Brain microvascular endothelial cell (primary cell): ENCODE data around the gene PAX4.

ENCODE experiments used
- DNase-seq: peaks from one replicate; pipeline ENCODE4 v3.0.0-alpha.2; 2020
- H3K27ac ChIP-seq: fragments of 250-450 bp; sonication (Bioruptor Pico); 2 replicates; pipeline ENCODE4 v1.5.1; 2020; ENCODE audit warnings: mild to moderate bottlenecking, moderate library complexity
- H3K27me3 ChIP-seq: fragments of 250-450 bp; sonication (Bioruptor Pico); replicated peaks from 2 replicates; pipeline ENCODE4 v1.5.1; 2020; ENCODE audit warnings: mild to moderate bottlenecking
- H3K36me3 ChIP-seq: fragments of 250-450 bp; sonication (Bioruptor Pico); replicated peaks from 2 replicates; pipeline ENCODE4 v1.5.1; 2020; ENCODE audit warnings: mild to moderate bottlenecking
- H3K4me3 ChIP-seq: 2 replicates; pipeline ENCODE4 v1.5.1; 2011; ENCODE audit warnings: low read depth, mild to moderate bottlenecking, control low read depth, low read length, moderate library complexity
- in situ Hi-C: cut with HindIII; loops from 2 replicates; pipeline ENCODE4 v1.10.0; 2017; ENCODE audit warnings: low sequenced_read_pairs, low pct_ligation_motif_present
- TF ChIP-seq, protein P1 (sequence below): IDR thresholded peaks from 2 replicates; pipeline ENCODE4 v1.5.1; 2011; ENCODE audit warnings: low read depth, mild to moderate bottlenecking, moderate library complexity, low read length, control low read depth, inconsistent platforms; ENCODE audit errors: missing control alignments

The PAX4 gene

DNA sequence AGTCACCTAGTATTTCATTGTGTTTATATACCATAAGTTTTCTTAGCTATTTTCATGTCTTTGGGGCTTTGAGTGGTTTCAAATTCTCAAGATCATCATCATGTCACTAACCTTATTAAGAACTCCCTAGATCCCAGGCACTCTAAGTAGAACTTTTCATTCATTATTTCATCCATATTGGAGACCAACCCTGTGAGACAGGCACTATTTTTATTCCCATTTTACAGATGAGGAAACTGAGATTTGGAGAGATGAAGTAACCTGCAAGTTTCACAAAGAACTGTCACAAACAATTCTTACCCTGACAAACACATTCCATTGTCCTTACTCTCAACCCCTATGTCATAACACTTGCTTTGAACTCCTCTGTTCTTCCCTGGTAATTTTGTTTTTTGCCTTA, 20.3 kb upstream of the PAX4 start:
- H3K27me3 ChIP-seq: no peaks in the 10 kb centered on the region
- H3K27ac ChIP-seq: no peak overlapping the region
- DNase-seq: no peak
- TF ChIP-seq, protein P1, sequence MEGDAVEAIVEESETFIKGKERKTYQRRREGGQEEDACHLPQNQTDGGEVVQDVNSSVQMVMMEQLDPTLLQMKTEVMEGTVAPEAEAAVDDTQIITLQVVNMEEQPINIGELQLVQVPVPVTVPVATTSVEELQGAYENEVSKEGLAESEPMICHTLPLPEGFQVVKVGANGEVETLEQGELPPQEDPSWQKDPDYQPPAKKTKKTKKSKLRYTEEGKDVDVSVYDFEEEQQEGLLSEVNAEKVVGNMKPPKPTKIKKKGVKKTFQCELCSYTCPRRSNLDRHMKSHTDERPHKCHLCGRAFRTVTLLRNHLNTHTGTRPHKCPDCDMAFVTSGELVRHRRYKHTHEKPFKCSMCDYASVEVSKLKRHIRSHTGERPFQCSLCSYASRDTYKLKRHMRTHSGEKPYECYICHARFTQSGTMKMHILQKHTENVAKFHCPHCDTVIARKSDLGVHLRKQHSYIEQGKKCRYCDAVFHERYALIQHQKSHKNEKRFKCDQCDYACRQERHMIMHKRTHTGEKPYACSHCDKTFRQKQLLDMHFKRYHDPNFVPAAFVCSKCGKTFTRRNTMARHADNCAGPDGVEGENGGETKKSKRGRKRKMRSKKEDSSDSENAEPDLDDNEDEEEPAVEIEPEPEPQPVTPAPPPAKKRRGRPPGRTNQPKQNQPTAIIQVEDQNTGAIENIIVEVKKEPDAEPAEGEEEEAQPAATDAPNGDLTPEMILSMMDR: no peak
- in situ Hi-C loops: no loop called here
- no peak overlapping the region for H3K4me3 ChIP-seq
- H3K36me3 ChIP-seq: no peaks in the 10 kb centered on the region

DNA sequence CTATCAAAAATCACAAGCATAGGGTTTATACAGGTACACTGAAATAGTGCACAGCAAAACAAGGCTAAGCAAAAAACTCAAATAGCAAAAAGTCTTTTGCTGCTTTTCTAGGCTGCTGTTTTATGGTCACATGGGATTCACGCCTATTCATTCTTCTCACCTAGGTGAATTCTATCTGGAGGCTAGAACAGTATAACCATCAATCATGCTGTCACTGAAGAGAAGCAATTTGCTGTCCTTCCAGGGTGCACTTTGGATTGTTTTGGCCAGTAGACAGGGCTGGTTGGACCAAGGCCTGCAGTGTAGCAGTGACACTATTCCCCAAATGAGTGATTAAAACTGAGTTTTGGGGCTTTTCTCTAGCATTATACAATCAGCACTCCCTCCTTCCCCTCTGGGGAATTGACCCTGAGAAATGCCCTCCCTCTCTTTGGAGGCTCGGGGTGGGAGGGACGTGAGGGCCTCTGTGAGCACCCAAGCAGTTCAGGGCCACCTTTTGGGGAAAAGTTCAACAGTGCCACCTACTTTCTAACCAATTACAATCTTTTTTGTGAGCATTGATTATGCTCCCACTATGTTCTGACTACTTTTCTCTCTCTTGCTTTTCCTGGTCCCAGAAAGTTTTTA, 17.8 kb upstream of the PAX4 start:
- Histone ChIP-seq H3K36me3 (no peaks in the 10 kb centered on the region), H3K4me3 (no peak overlapping the region), H3K27me3 (no peaks in the 10 kb centered on the region), H3K27ac (no peak overlapping the region)
- no peak for DNase-seq
- in situ Hi-C loops: no loop called here
- TF ChIP-seq, protein P1: no peak

DNA sequence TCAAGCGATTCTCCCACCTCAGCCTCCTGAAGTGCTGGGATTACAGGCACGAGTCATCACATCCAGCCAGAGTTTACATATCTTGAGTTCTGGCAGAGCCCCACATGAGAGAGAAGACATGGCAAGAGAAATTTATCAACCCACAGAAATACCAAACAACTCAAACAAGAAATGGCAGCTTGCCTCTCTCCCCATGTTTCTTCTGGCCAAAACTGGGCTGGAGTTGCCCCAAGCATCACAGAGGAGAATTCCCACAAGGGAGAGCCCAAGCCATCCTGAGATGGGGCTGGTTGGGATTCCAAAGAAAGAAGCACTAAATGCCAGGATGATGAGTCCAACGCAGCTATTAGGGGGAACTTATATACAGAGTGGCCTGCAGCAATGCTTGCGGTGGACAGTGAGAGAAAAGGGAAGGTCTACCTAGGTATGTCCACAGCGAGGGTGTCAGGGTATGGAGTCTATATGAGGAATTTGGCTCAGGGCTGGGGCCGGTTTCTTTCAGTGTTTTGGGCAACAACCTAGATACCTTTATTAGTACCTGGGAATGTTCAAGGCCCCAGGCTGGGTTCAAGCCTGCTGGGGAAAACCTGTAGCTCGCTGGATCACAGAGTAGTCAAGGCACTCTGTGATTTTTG, 14.5 kb upstream of the PAX4 start:
- H3K27me3 ChIP-seq: no peaks in the 10 kb centered on the region
- H3K27ac ChIP-seq: no peak overlapping the region
- no peaks in the 10 kb centered on the region for H3K36me3 ChIP-seq
- peak; percentile 29 for DNase-seq
- no peak overlapping the region for H3K4me3 ChIP-seq
- in situ Hi-C loops: no loop called here
- TF ChIP-seq, protein P1: no peak

DNA sequence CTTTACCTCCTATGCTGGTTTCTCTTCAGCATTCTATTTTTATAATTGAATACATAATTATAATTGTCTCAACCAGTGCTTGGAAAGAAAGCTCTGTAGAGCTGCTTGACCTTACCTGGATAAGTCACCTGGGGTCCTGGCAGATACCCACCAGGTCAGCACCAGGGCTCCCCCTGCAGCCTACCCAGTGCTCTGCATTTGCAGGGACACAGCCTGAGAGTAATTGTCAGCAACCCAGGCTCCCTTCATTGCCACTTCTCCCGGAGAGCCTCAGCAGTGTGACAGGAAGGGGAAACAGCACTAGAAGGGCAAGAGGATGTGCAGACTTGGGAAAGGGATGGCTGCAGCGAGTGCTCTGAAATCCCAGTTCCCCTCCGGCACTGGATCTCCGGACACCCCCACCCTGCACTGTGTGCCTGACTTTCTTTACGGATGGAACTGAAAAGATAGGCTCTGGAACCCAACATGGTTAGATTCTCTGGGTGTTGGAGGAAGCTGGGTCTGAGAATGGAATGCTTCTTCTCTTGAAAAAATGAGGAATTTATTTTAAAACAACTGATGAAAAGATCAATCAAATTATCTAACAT, 11.4 kb upstream of the PAX4 start:
- Histone ChIP-seq H3K36me3 (no peaks in the 10 kb centered on the region), H3K27ac (no peak overlapping the region), H3K4me3 (no peak overlapping the region), H3K27me3 (no peaks in the 10 kb centered on the region)
- in situ Hi-C loops: no loop called here
- TF ChIP-seq, protein P1: peak; percentile 67
- no peak for DNase-seq

DNA sequence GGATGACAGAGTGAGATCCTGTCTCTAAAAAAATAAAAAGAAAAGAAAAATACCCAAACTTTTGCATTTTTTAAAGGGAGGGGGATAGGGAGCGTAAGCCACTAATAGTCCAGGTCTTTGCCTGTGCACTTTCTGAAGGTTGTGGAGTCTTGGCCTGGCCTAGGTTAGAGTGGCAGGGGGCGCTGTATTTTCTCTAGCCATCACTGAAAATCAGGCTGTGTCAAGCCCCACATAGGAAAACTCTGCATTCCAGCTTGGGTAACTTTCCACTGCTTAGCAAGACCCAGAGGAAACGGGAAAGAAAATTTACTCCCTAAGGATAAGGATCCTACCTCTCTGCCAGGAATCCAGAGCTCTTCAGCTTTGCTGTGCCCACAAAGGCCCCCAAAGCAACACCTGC, 10.5 kb upstream of the PAX4 start:
- no peak overlapping the region for H3K27ac ChIP-seq
- in situ Hi-C loops: no loop called here
- TF ChIP-seq, protein P1: peak; percentile 21
- H3K36me3 ChIP-seq: no peaks in the 10 kb centered on the region
- no peaks in the 10 kb centered on the region for H3K27me3 ChIP-seq
- DNase-seq: no peak
- H3K4me3 ChIP-seq: no peak overlapping the region
